C4-2B (cell line): ENCODE measurements around the gene PCNT.

Source experiments
- ZFX ChIP-seq: fragments of 450-650 bp; IDR thresholded peaks from 2 replicates; pipeline ENCODE4 v1.6.1; 2017
- TF ChIP-seq, protein P1 (sequence below): fragments of 450-650 bp; conservative IDR thresholded peaks from 2 replicates; pipeline ENCODE4 v1.5.1; 2017; ENCODE audit warnings: mild to moderate bottlenecking

DNA sequence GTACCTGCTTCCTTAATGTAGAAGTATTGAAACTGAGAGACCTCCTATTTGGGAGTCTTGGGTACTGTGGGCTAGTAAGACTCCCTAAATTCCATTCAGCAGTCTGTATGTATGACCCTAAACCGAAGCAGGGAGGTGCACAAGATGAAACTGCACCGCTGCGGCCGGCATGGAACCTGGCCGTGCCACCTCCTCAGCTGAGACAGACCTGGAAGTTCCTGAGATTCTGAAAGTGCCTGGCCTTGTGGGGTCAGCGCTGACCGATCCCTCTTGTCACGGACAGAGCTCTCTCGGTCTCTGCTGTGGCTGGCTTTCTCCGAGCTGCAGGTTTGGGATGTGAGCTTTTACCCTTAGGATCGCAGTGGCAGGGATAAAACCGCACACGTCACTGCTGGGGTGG is 27.0 kb downstream of the PCNT start:
- TF ChIP-seq, protein P1, sequence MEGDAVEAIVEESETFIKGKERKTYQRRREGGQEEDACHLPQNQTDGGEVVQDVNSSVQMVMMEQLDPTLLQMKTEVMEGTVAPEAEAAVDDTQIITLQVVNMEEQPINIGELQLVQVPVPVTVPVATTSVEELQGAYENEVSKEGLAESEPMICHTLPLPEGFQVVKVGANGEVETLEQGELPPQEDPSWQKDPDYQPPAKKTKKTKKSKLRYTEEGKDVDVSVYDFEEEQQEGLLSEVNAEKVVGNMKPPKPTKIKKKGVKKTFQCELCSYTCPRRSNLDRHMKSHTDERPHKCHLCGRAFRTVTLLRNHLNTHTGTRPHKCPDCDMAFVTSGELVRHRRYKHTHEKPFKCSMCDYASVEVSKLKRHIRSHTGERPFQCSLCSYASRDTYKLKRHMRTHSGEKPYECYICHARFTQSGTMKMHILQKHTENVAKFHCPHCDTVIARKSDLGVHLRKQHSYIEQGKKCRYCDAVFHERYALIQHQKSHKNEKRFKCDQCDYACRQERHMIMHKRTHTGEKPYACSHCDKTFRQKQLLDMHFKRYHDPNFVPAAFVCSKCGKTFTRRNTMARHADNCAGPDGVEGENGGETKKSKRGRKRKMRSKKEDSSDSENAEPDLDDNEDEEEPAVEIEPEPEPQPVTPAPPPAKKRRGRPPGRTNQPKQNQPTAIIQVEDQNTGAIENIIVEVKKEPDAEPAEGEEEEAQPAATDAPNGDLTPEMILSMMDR, result no peak
- TF ChIP-seq ZFX, result no peak
